GM12878 (cell line): ENCODE results near the gene CHIT1. TPM values are rescaled to one million over a fixed set of nuclear protein-coding genes. Genes with fewer than 3 reads are reported as not detected.

Experiments used
- ATAC-seq: fragments of 200-7000 bp; cut with Tn5 transposase; 3 replicates; pipeline ENCODE4 v1.9.1; 2020; ENCODE audit warnings: mild to moderate bottlenecking, moderate library complexity
- BruUV-seq: library from RNA; stranded (reverse); fragments of 400-500 nt; replicated peaks from 2 replicates; lab custom pipeline; 2021; lab: Mats Ljungman, UMichigan
- CTCF ChIA-PET: fragments of 300-600 bp; sonication (Branson Sonifier 250); formaldehyde crosslinking; extraction: SDS; loops from one replicate; lab custom pipeline; 2021; ENCODE audit warnings: inconsistent platforms; lab: Yijun Ruan, JAX
- POLR2A ChIA-PET: fragments of 350-600 bp; formaldehyde crosslinking; extraction: SDS; loops from one replicate; lab custom pipeline; 2021; ENCODE audit warnings: inconsistent platforms; lab: Charles Lee
- RAD21 ChIA-PET: fragments of 300-600 bp; sonication (Branson Sonifier 250); formaldehyde crosslinking; loops from one replicate; lab custom pipeline; 2023; ENCODE audit warnings: antibody characterized with exemption; ENCODE audit not compliant: unreplicated experiment; lab: Charles Lee
- SMC1A ChIA-PET: fragments of 300-600 bp; sonication (Branson Sonifier 250); formaldehyde crosslinking; loops from one replicate; lab custom pipeline; 2023; ENCODE audit not compliant: unreplicated experiment, uncharacterized antibody; lab: Charles Lee
- DNase-seq: peaks from one replicate; pipeline ENCODE4 v3.0.0-alpha.2; 2011; ENCODE audit warnings: low read depth, low spot score
- FAIRE-seq: peaks from 3 replicates; lab custom pipeline; 2011; peaks lifted over from hg19 to GRCh38; lab: Jason Lieb, UNC
- H2AFZ ChIP-seq: 2 replicates; pipeline ENCODE4 v1.6.0; 2011; ENCODE audit warnings: low read depth, low read length, control low read depth; ENCODE audit not compliant: control insufficient read depth
- H3K27ac ChIP-seq: 2 replicates; pipeline ENCODE4 v1.5.1; 2011; ENCODE audit warnings: control low read depth; ENCODE audit not compliant: control insufficient read depth, insufficient read depth
- H3K27me3 ChIP-seq, 2 experiments: replicated peaks in 1 of 2; 2 replicates each; pipeline versions ENCODE4 v1.6.0 to v1.6.1; 2011; ENCODE audit warnings: low read length in 1 of 2; ENCODE audit not compliant: control insufficient read depth in 2 of 2, insufficient read depth in 2 of 2
- H3K36me3 ChIP-seq, 2 experiments: 2 replicates each; pipeline ENCODE4 v1.5.1; 2011; ENCODE audit warnings: low read length in 1 of 2; ENCODE audit not compliant: control insufficient read depth in 2 of 2, insufficient read depth in 2 of 2
- H3K4me1 ChIP-seq: 2 replicates; pipeline ENCODE4 v1.6.1; 2011; ENCODE audit warnings: mild to moderate bottlenecking, low read length, moderate library complexity, mixed read lengths; ENCODE audit not compliant: control insufficient read depth, insufficient read depth
- H3K4me2 ChIP-seq: 2 replicates; pipeline ENCODE4 v1.6.0; 2011; ENCODE audit warnings: control low read depth; ENCODE audit not compliant: control insufficient read depth, insufficient read depth
- H3K4me3 ChIP-seq: fragments of 200-600 bp; sonication (generic); 2 replicates; pipeline ENCODE4 v1.5.1; 2016
- H3K79me2 ChIP-seq: 2 replicates; pipeline ENCODE4 v1.6.0; 2011; ENCODE audit warnings: low read length; ENCODE audit not compliant: control insufficient read depth, insufficient read depth
- H3K9ac ChIP-seq: 2 replicates; pipeline ENCODE4 v1.8.0; 2011; ENCODE audit warnings: low read length, control low read depth, mixed read lengths; ENCODE audit not compliant: control insufficient read depth, insufficient read depth
- H3K9me3 ChIP-seq: replicated peaks from 3 replicates; pipeline ENCODE4 v1.5.1; 2011; ENCODE audit warnings: mild to moderate bottlenecking, low read length; ENCODE audit not compliant: control insufficient read depth, insufficient read depth
- H4K20me1 ChIP-seq: 2 replicates; pipeline ENCODE4 v1.6.0; 2011; ENCODE audit not compliant: control insufficient read depth, insufficient read depth
- CEBPB ChIP-seq, 2 experiments: fragments of 150-350 bp in 1 of 2; IDR thresholded peaks; 2 replicates each; pipeline ENCODE4 v1.6.1; 2012 to 2014; ENCODE audit warnings: low read depth in 2 of 2, low read length in 2 of 2, borderline replicate concordance in 1 of 2, inconsistent platforms in 1 of 2
- DPF2 ChIP-seq: fragments of 450-650 bp; IDR thresholded peaks from 2 replicates; pipeline ENCODE4 v1.6.1; 2017; ENCODE audit warnings: mild to moderate bottlenecking
- MYB ChIP-seq: fragments of 150-350 bp; IDR thresholded peaks from 2 replicates; pipeline ENCODE4 v1.6.1; 2014; ENCODE audit warnings: mild to moderate bottlenecking, low read depth, low read length, borderline replicate concordance
- NFIC ChIP-seq: IDR thresholded peaks from 2 replicates; pipeline ENCODE4 v1.6.1; 2012; ENCODE audit warnings: low read depth, mild to moderate bottlenecking, inconsistent platforms, low read length, moderate library complexity
- RB1 ChIP-seq: fragments of 450-650 bp; formaldehyde crosslinking; IDR thresholded peaks from 2 replicates; pipeline ENCODE4 v1.6.1; 2017; ENCODE audit warnings: mild to moderate bottlenecking, borderline replicate concordance
- RUNX3 ChIP-seq: IDR thresholded peaks from 2 replicates; pipeline ENCODE4 v1.6.1; 2012; ENCODE audit warnings: low read length, inconsistent platforms
- SPI1 ChIP-seq: IDR thresholded peaks from 2 replicates; pipeline ENCODE4 v1.6.1; 2011; ENCODE audit warnings: low read depth, mild to moderate bottlenecking, low read length, moderate library complexity, borderline replicate concordance; ENCODE audit not compliant: insufficient read depth
- TAF1 ChIP-seq: IDR thresholded peaks from 2 replicates; pipeline ENCODE4 v1.6.1; 2011; ENCODE audit warnings: mild to moderate bottlenecking, low read depth, low read length, borderline replicate concordance
- WGBS: methylation state at CpG from one replicate; pipeline ENCODE4 v1.1.6; 2016; ENCODE audit warnings: low lambda C conversion rate; ENCODE audit not compliant: insufficient replicate concordance, insufficient coverage; ENCODE audit errors: missing lambda C conversion rate; 5-methylcytosine and 5-hydroxymethylcytosine counted together
- in situ Hi-C: fragments of 300-500 bp; cut with MboI; formaldehyde crosslinking; loops from 9 replicates; pipeline ENCODE4 v1.14.3; 2018; ENCODE audit warnings: mixed read lengths
- intact Hi-C: fragments of 100-400 bp; cut with micrococcal nuclease; formaldehyde crosslinking; loops from one replicate; pipeline ENCODE4 v1.14.2; 2022; ENCODE audit not compliant: unreplicated experiment
- polyA plus RNA-seq, 11 experiments: library from polyadenylated mRNA; depleted of rRNA in 4 of 11; unstranded in 6 of 11; stranded (reverse) in 5 of 11; fragments of >200 nt; fragmentation: Nextera tagmentation in 4 of 11; fragmentation: Illumina TruSeq in 1 of 11; extraction: Ambion mirVana in 4 of 11; extraction: Trizol in 1 of 11; gene quantifications; 1 replicate in 1 of 11; 2 replicates in 10 of 11; pipeline versions ENCODE4 v1.2.1 to v1.2.3, GENCODE V29; 2011 to 2016; ENCODE audit warnings: inconsistent platforms in 2 of 11, missing spikeins in 2 of 11, low read depth in 1 of 11
- total RNA-seq, 4 experiments: library from RNA; depleted of rRNA in 3 of 4; stranded (reverse); fragments of >200 nt in 3 of 4; fragmentation: Illumina TruSeq in 1 of 4; extraction: Trizol in 1 of 4; gene quantifications; 2 replicates each; pipeline versions ENCODE4 v1.2.1 to v1.2.3, GENCODE V29; 2013 to 2021

The CHIT1 gene
- total and polyA plus RNA-seq, 10 of the 15 experiments (the other 5 are each of a cell fraction or from before 2014, with no cell fraction given) = 0.02 to 2.1 (median 0.76) TPM

DNA sequence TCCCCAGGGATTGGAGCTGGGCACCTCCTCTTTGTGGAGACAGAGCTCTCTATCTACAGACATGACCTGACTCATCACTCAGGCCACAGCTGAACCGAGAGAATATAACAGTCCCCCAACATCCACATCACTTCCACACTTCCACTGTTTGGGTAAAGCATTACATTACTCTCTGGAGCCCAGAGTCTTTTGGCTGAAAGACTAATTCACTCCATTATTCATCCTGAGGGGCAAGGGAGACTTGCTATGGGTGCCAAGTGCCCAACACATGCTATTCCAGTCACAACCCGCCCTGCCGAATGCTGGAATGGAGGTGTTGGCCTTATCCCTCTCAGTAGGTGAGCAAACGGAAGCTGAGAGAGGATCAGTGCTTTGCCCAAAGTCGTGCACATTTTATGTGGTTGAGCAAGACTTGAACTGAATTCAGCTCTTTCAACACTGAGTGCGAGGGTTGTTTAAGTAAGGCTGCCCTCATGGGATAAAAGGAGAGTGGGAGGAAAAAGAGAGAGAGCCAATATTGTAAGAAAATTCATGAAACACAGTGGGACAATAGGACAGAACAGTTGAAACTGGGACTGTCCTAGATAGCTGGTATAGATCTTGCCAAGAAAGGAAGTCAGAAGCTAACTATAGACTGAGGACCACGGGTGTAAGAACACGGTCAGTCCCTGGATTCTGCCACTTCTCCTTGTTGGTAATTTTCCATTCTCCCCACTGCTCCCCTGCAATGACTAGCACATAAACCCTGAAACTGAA is 29.5 kb downstream of the CHIT1 start:
- ChIA-PET POLR2A (no interaction called here), CTCF (interaction anchor here (0.5 to 1.9 kb wide), 8 partner anchors 14 to 206 kb away, joined by 3 to 13 read pairs (median 4); no protein-coding TSS in a partner anchor), SMC1A (interaction anchor here (1.0 to 1.6 kb wide), 3 partner anchors 10 to 18 kb away, joined by 3 to 4 read pairs (median 3); no protein-coding TSS in a partner anchor), RAD21 (no interaction called here)
- WGBS = 7% methylated on average over 8 of the region's 8 CpGs
- peaks cover 0 to 5% of the 10 kb centered on the region in 2 experiments; a peak in 3 of 4 replicates for H3K27me3 ChIP-seq
- FAIRE-seq = no peak
- no peak overlapping the region for H2AFZ ChIP-seq
- H3K9ac ChIP-seq = no peak overlapping the region
- intact Hi-C loops (no loop called here), in situ Hi-C loops (no loop called here)
- no peak overlapping the region for H3K4me3 ChIP-seq
- H3K27ac ChIP-seq = no peak overlapping the region
- H3K4me2 ChIP-seq = no peak overlapping the region
- no peaks in the 10 kb centered on the region; the same call in 1 of the 2 replicates for H4K20me1 ChIP-seq
- H3K4me1 ChIP-seq = no peaks in the 10 kb centered on the region
- H3K36me3 ChIP-seq = no peaks in the 10 kb centered on the region
- no peaks in the 10 kb centered on the region for H3K9me3 ChIP-seq
- no TSS peak for BruUV-seq
- TF ChIP-seq RUNX3 (no peak), MYB (no peak), TAF1 (no peak), DPF2 (no peak), RB1 (no peak), NFIC (no peak), CEBPB (IDR thresholded peaks at IDR 0.05; ENCODE audit: borderline replicate concordance in 1 of 2, low read depth in 2 of 2, low read length in 2 of 2) (no peak), SPI1 (no peak)
- no peaks in the 10 kb centered on the region for H3K79me2 ChIP-seq
- no peak for DNase-seq
- no peak for ATAC-seq
